ENCODE results near the gene RUSC1. TPM values are rescaled to one million over a fixed set of nuclear protein-coding genes. Genes with fewer than 3 reads are reported as not detected.

Gene RUSC1
- total and polyA plus RNA-seq, 2 experiments from 2014 or later: 30.4 to 31.9 TPM

GRCh38 chr1:155339515-155340097, 18.9 kb downstream of the RUSC1 start:
- in situ Hi-C loops (cut with MboI): no loop called here

GRCh38 chr1:155342842-155343241, 22.1 kb downstream of the RUSC1 start:
- DNase-seq: no peak
- Histone ChIP-seq H3K27ac (no peak overlapping the region), H3K4me2 (ENCODE audit: unreplicated experiment) (no peak overlapping the region), H3F3A (ENCODE audit: insufficient read depth) (no peaks in the 10 kb centered on the region), H3K36me3 (ENCODE audit: low read depth) (peaks cover 69% of the 10 kb centered on the region), H3K9me3 (ENCODE audit: low read depth) (no peaks in the 10 kb centered on the region), H3K27me3 (replicated peaks; ENCODE audit: insufficient read depth) (no peaks in the 10 kb centered on the region), H3K4me3 (no peak overlapping the region), H4K20me1 (ENCODE audit: insufficient read depth) (no peaks in the 10 kb centered on the region), H3K79me2 (ENCODE audit: insufficient read depth) (no peaks in the 10 kb centered on the region), H2AFZ (no peak overlapping the region), H3K4me1 (ENCODE audit: insufficient read depth) (no peaks in the 10 kb centered on the region), H3K9me2 (ENCODE audit: insufficient read depth) (no peaks in the 10 kb centered on the region), H3K9ac (no peak overlapping the region)
- TF ChIP-seq EZH2 (IDR thresholded peaks at IDR 0.05; ENCODE audit: insufficient read depth, poor library complexity, severe bottlenecking) (no peak), EZH2phosphoT487 (IDR thresholded peaks at IDR 0.05; ENCODE audit: insufficient read depth, low read depth) (no peak)
- in situ Hi-C loops (cut with MboI): no loop called here
- WGBS, 2 experiments (ENCODE audit: low coverage in 1 of 2, low lambda C conversion rate in 2 of 2, missing lambda C conversion rate in 2 of 2): 78 to 94% methylated on average over 3 of the region's 3 CpGs

More at GRCh38 chr1:155339515-155340097, 18.9 kb downstream of the RUSC1 start:
- H4K20me1 ChIP-seq (ENCODE audit: insufficient read depth): no peaks in the 10 kb centered on the region
- H3K9ac ChIP-seq: no peak overlapping the region
- peaks cover 6% of the 10 kb centered on the region; the same call in 1 of the 2 replicates for H3F3A ChIP-seq (ENCODE audit: insufficient read depth)
- H3K4me3 ChIP-seq: no peak overlapping the region
- no peaks in the 10 kb centered on the region for H3K9me3 ChIP-seq (ENCODE audit: low read depth)
- no peaks in the 10 kb centered on the region for H3K4me1 ChIP-seq (ENCODE audit: insufficient read depth)
- WGBS, 2 experiments (ENCODE audit: low coverage in 1 of 2, low lambda C conversion rate in 2 of 2, missing lambda C conversion rate in 2 of 2): 91 to 93% methylated on average over 8 of the region's 8 CpGs
- no peak overlapping the region for H3K27ac ChIP-seq
- H3K79me2 ChIP-seq (ENCODE audit: insufficient read depth): no peaks in the 10 kb centered on the region
- peak; percentile 8 for DNase-seq
- no peak overlapping the region for H2AFZ ChIP-seq
- TF ChIP-seq EZH2 (IDR thresholded peaks at IDR 0.05; ENCODE audit: insufficient read depth, poor library complexity, severe bottlenecking) (no peak), EZH2phosphoT487 (IDR thresholded peaks at IDR 0.05; ENCODE audit: insufficient read depth, low read depth) (no peak)
- H3K36me3 ChIP-seq (ENCODE audit: low read depth): peaks cover 56% of the 10 kb centered on the region
- no peaks in the 10 kb centered on the region for H3K9me2 ChIP-seq (ENCODE audit: insufficient read depth)
- no peak overlapping the region for H3K4me2 ChIP-seq (ENCODE audit: unreplicated experiment)
- no peaks in the 10 kb centered on the region for H3K27me3 ChIP-seq (replicated peaks; ENCODE audit: insufficient read depth)

- H3K4me3 ChIP-seq: no peak overlapping the region
- no peak overlapping the region for H3K9ac ChIP-seq
- H3F3A ChIP-seq (ENCODE audit: insufficient read depth): no peaks in the 10 kb centered on the region
- TF ChIP-seq EZH2phosphoT487 (IDR thresholded peaks at IDR 0.05; ENCODE audit: insufficient read depth, low read depth) (no peak), EZH2 (IDR thresholded peaks at IDR 0.05; ENCODE audit: insufficient read depth, poor library complexity, severe bottlenecking) (no peak)
- DNase-seq: no peak
- H2AFZ ChIP-seq: no peak overlapping the region
- H3K4me2 ChIP-seq (ENCODE audit: unreplicated experiment): no peak overlapping the region
- H3K79me2 ChIP-seq (ENCODE audit: insufficient read depth): no peaks in the 10 kb centered on the region
- no peaks in the 10 kb centered on the region for H4K20me1 ChIP-seq (ENCODE audit: insufficient read depth)
- 85% methylated on average over 6 of the region's 6 CpGs for WGBS, 2 experiments (ENCODE audit: low coverage in 1 of 2, low lambda C conversion rate in 2 of 2, missing lambda C conversion rate in 2 of 2)
- in situ Hi-C loops (cut with MboI): no loop called here
- no peaks in the 10 kb centered on the region for H3K9me3 ChIP-seq (ENCODE audit: low read depth)
- no peaks in the 10 kb centered on the region for H3K9me2 ChIP-seq (ENCODE audit: insufficient read depth)
- no peaks in the 10 kb centered on the region for H3K27me3 ChIP-seq (replicated peaks; ENCODE audit: insufficient read depth)
- peaks cover 62% of the 10 kb centered on the region for H3K36me3 ChIP-seq (ENCODE audit: low read depth)
- H3K4me1 ChIP-seq (ENCODE audit: insufficient read depth): no peaks in the 10 kb centered on the region
- H3K27ac ChIP-seq: no peak overlapping the region
Observed at GRCh38 chr1:155352631-155353030, 31.9 kb downstream of the RUSC1 start.

- Histone ChIP-seq H3K27me3 (replicated peaks; ENCODE audit: insufficient read depth) (no peaks in the 10 kb centered on the region), H3K9me3 (ENCODE audit: low read depth) (no peaks in the 10 kb centered on the region), H3K4me3 (no peak overlapping the region), H3K4me2 (ENCODE audit: unreplicated experiment) (no peak overlapping the region), H3K9ac (no peak overlapping the region), H3K27ac (no peak overlapping the region), H3K4me1 (ENCODE audit: insufficient read depth) (no peaks in the 10 kb centered on the region), H3F3A (ENCODE audit: insufficient read depth) (no peaks in the 10 kb centered on the region), H3K9me2 (ENCODE audit: insufficient read depth) (no peaks in the 10 kb centered on the region), H3K79me2 (ENCODE audit: insufficient read depth) (no peaks in the 10 kb centered on the region), H2AFZ (no peak overlapping the region), H4K20me1 (ENCODE audit: insufficient read depth) (no peaks in the 10 kb centered on the region), H3K36me3 (ENCODE audit: low read depth) (peaks cover 35% of the 10 kb centered on the region)
- in situ Hi-C loops (cut with MboI): no loop called here
- no peak for TF ChIP-seq EZH2phosphoT487 (IDR thresholded peaks at IDR 0.05; ENCODE audit: insufficient read depth, low read depth)
- no peak for TF ChIP-seq EZH2 (IDR thresholded peaks at IDR 0.05; ENCODE audit: insufficient read depth, poor library complexity, severe bottlenecking)
- no peak for DNase-seq
- WGBS, 2 experiments (ENCODE audit: low coverage in 1 of 2, low lambda C conversion rate in 2 of 2, missing lambda C conversion rate in 2 of 2): 64 to 65% methylated on average over 1 of the region's 1 CpG
Observed at GRCh38 chr1:155360051-155360450, 39.4 kb downstream of the RUSC1 start.
